OCI-LY3 (cell line): ENCODE results near the gene IL11.

Source experiments
- EZH2phosphoT487 ChIP-seq: fragments of 200-600 bp; shearing (Covaris generic); IDR thresholded peaks from 2 replicates; pipeline ENCODE4 v1.6.1; 2018; ENCODE audit warnings: antibody characterized with exemption, mixed run types, low read depth
- TF ChIP-seq, protein P1 (sequence below): fragments of 200-600, 300-600 bp; sonication (generic); IDR thresholded peaks from 2 replicates; pipeline ENCODE4 v1.5.1; 2014; ENCODE audit warnings: antibody characterized with exemption, low read length, low read depth

DNA sequence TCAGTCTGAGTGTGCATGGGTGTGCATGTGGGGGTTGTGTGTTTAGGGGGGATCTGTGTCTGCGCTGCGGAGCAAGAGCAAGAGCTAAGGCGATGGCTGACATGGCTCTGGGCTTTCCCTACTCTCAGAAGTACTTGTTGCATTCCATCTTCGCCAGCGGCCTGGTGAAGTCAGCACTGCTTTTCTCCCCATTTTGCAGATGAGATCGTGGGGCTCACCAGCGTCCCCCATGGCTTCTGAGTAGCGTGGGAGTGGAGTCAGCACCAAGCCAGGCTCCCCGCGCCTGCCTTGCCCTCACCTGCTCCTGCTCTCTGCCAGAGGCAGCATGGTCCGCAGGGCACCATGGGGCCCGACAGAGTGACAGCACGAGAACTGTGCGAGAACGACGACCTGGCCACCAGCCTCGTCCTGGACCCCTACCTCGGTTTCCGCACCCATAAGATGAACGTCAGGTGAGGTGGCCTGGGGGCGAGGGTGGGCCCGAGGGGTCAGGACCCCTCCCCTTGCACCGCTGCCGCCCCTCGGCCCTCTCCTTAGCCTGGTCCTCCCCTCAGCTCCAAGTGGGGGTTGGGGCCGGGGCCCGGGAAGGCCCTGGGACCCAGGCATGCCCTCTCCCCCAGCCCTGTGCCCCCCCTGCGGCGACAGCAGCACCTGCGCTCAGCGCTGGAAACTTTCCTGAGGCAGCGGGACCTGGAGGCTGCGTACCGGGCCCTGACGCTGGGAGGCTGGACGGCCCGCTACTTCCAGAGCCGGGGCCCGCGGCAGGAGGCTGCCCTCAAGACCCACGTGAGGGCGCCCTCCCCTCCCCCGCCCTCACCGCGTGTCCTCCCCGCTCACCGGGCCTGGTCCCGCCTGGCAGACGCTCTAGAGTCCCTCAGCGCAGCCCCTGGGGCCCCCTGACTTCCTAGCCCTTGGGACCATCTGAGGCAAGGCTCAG is 28.4 kb downstream of the IL11 start:
- TF ChIP-seq, protein P1, sequence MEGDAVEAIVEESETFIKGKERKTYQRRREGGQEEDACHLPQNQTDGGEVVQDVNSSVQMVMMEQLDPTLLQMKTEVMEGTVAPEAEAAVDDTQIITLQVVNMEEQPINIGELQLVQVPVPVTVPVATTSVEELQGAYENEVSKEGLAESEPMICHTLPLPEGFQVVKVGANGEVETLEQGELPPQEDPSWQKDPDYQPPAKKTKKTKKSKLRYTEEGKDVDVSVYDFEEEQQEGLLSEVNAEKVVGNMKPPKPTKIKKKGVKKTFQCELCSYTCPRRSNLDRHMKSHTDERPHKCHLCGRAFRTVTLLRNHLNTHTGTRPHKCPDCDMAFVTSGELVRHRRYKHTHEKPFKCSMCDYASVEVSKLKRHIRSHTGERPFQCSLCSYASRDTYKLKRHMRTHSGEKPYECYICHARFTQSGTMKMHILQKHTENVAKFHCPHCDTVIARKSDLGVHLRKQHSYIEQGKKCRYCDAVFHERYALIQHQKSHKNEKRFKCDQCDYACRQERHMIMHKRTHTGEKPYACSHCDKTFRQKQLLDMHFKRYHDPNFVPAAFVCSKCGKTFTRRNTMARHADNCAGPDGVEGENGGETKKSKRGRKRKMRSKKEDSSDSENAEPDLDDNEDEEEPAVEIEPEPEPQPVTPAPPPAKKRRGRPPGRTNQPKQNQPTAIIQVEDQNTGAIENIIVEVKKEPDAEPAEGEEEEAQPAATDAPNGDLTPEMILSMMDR: no peak
- TF ChIP-seq EZH2phosphoT487: no peak
